Muscle of back (tissue), 11 donors: ENCODE measurements around the gene ZNRF3. TPM values are rescaled to one million over a fixed set of nuclear protein-coding genes. Genes with fewer than 3 reads are reported as not detected.

ENCODE experiments used
- DNase-seq, 3 donors: peaks; one replicate each; pipeline versions ENCODE4 v3.0.0 to v3.0.0-alpha.2; 2013
- polyA plus RNA-seq, 10 donors: library from polyadenylated mRNA; unstranded; fragments of 120-200 nt; gene quantifications; one replicate each; pipeline ENCODE4 v1.2.1, GENCODE V29; 2013; ENCODE audit not compliant: insufficient read length in 10 of 10

The ZNRF3 gene
- polyA plus RNA-seq, 10 donors = 7.6 to 11.3 (median 9.0) TPM

DNA sequence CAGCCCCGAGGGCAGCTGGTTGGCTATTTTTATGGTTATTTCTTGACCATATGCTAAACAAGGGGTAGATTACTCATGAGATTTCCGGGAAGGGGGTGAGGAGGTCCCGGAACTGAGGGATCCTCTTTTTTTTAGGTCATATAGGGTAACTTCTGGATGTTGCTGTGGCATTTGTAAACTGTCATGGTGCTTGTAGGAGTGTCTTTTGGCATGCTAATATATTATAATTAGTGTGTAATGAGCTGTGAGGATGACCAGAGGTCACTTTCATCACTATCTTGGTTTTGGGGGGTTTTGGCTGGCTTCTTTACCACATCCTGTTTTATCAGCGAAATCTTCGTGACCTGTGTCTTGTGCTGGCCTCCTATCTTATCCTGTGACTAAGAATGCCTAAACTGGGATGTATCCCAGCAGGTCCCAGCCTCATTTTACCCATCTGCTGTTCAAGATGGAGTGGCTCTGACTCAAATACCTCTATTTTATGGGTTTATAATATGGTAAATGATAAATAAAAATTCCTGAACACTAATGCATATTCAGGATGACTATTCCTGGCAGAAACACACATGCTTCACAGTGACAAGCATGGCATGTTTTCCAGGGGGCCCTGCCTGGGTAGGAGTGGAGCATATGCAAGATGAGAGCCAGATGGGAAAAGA, 200.7 kb downstream of the ZNRF3 start:
- no peak for DNase-seq

DNA sequence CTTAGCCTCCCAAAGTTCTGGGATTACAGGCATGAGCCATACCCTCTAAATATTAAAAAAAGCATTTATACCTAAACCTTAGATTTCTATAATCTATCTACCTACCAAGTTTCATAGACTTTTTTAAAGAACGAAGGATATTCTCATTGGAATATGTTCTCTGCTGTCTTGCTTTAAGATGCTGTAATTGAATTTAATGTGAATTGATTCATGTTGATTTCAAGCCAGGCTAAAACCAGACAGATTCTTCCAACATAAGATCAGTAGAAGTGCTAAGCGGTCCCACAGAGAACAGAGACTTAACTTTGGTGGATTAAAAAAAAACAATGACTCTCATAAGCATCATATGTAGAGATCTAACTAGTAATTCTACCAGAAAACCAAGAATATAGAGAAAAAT, 203.6 kb downstream of the ZNRF3 start:
- DNase-seq = no peak

DNA sequence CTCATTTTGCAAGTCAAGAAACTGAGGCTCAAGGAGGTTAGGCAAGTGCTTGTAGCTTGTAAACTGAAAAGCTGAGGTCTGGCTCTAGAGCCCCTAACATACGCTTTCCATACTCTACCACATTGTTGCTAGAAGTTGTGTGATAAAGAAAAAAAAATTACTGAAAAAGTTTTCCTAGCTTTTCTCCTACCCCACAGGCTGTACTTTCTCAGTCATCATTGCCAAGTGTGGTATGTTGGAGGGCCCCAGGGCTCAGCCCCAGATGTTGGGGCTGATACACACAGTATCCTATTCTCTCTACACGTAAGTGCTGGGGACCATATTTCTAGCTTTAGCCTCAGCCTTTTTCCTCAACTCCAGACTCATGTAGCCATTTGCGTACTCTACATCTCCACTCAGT, 205.4 kb downstream of the ZNRF3 start:
- no peak for DNase-seq

DNA sequence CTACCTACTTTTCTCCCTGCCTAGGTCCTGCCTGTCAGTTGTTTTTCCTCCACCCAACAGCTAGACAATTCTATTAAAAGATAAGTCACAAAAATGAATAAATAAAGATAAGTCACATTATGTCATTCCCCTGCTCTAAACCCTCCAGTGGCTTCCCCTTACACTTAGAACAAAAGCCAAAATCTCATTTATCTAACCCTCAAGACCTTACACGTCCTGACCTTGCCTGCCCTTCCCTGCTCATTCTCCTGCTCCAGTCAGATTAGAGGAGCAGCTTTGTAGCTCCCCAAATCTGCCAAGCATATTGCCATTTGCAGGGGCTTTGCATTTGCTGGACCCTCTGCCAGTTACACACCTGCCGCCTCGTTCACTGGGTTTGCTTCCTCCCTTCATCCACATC, 206.1 kb downstream of the ZNRF3 start:
- no peak for DNase-seq

DNA sequence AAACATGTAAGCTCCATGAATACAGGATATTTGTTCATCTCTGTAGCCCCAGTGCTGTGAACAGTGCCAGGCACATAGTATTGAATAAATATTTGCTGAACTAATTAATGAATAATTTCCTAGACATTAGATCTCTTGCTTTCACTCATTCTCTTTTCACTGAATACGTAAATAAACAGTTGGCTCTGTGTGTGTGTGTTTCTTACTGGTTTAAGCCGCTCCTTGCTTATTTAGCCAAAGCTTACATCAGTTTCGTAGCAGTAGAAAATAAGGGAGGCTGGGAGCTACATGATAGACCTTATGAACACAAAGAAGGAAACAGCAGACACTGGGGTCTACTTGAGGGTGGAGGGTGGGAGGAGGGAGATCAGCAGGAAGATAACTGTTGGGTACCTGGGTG, 206.7 kb downstream of the ZNRF3 start:
- no peak for DNase-seq

DNA sequence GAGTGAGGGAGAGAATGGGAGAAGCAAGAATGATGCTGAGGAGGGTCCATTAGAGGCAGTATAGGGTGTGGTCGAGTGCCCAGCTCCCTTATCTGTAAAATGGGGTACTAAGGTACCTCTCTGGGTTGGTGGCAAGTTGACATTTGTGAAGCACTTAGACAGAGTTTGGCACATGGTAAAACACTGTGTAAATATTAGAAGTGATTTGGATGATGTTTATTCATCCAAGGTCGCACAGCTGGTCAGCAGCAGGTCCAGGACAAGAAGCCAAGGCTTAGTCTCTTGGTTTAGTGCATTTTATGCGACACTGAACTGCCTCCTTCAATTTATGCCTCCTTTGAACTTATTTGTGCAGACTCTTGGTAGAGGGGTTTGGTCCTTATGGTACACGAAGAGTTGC, 208.9 kb downstream of the ZNRF3 start:
- DNase-seq = no peak

DNA sequence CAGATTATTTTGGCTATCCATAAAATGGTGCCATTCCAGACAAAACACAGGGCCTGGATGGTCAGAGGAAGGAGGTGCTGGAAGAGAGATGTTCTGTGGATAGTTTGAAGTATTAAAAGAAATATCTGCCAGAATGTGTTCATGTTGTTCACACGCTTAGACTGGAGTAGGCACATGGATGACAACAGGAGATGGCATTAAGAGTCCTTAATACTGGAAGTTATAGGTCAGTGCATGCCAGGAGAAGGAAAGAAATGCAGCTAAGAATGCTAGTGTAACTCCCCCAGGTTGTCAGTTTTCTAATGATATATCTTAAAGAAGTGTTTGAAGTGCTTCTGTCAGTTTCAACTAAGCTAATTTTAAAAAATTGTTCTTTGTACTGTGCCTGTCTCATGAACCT, 209.7 kb downstream of the ZNRF3 start:
- no peak for DNase-seq

DNA sequence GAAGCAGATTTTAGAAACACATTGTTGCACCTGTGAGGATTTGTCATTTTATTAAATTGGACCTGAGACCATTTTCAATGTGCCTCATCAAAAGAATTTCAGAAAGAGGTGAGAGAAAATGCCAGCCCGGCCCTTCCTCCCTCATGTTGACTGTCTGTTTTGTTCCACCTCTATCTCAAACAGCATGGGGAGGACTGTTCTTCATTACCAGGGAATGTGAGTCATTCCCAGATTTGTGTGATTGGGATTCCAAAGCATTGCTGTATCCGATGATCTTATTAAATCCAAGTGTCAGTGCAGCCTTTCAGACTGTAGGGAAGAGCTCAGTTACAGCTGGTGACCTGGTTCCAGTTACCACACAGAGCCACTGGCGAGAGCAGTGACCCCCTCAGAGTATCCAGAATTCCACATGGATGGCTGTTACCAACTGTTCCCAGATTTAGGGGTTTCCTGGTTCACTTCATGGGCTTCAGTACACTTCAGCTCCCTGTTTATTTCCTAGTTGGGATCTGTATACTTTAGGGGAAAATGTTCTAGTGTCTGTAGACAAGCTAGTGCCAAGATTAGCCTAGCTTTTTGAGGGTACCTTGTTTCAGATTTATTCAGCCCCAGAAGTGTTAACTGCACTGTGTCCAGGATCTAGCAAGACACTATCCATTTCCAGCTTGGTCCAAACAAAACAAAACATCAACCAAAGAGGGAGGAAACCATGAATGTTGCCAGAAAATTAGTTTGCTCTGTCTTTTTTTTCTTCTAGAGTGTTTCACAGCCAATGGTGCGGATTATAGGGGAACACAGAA, 210.3 kb downstream of the ZNRF3 start:
- peak; percentile 63 to 80 (median 78) for DNase-seq

DNA sequence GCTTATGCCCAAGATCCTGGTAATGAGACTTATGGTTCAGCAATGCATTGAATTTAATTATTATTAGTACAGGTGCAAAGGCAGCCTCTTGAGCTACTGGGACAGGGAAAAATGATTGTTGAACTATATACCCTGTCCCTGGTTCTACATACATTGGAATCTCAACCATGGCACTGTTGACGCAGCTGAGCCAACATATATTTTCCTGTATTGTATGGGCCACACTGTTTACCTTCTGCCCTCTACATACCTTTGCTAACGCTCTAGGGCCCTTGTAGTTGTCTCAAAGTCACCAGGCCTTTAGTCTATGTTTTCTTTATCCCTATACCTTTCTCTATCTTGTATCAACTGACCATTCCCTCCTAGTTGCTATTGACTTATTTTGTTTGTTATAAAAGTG, 212.1 kb downstream of the ZNRF3 start:
- no peak for DNase-seq

DNA sequence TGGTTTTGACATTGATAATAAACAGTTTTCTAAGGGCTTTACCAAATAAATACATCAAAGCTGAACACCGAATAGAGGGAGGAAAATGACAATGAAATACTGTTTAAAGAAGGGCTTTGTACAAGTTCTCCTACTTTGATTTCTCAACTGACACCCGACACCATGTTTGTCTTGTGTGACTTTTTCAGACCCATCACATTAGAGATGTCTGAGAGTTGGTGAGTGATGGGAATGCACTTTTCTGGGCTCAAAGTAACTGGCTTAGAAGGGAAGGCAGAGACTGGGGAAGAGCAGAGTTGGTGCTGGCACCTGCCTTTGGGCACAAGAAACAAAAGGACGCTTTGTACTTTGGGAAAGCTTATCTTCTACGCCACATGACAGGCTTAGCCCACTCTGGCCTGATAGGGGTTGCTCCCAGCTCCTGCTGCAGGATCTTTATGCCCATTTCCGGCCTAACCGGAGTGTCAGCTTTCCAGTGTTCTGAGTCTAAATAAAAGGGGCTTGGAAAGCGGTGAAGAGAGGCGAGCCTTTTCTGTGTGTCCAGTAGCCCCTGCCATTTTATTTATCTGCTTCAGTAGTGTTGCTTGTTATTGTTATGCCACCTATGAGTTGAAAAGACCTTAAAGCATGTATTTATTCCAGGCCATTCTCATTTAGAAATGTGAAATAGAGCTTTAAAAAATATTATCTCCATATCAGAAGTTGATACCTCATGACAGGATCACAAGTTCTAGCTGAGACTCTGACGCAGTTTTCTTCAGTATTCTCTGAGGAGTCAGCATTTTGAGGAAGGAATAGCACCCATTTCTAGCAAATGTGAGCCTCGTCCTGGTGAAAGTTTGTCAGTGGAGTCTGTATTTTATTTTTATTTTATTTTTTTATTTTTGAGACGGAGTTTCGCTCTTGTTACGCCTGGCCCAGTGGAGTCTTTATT, 213.6 kb downstream of the ZNRF3 start:
- no peak for DNase-seq

DNA sequence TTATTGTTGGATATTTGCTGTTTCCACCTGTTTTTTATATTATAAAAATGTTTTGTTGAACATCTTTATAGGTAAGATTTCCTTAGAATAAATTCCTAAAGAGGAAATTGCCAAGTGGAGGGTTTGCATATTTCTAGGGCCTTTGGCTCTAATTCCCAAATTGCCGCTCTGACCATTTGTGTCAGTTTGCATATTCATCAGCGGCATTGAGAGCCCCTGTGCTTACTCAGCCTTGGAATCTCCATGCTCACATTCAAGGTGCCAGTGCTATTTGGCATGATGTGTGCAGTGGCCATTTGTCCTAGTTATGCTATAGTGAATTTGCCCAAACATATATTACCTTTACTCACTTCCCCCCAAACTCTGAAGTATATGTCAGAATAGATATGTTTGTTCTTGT, 214.9 kb downstream of the ZNRF3 start:
- DNase-seq = no peak

DNA sequence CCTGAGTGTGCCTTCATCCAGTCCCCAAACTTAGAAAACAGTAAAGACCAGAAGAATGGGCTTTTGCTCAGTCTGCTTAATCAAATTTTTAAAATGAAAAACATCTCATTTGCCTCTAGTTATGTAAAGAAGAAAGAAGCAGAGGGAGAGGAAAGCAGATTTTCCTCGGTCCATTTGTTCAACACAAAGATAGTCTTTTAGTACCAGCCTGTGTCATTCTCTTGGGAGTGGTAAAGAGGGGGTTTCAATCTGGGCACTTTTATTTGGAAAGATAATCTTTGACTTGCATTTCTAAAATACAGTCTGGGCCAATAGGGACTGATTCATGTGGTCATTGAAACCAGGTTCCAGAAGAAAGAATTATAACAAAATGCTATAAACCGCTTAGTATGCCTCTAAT, 218.9 kb downstream of the ZNRF3 start:
- no peak for DNase-seq

DNA sequence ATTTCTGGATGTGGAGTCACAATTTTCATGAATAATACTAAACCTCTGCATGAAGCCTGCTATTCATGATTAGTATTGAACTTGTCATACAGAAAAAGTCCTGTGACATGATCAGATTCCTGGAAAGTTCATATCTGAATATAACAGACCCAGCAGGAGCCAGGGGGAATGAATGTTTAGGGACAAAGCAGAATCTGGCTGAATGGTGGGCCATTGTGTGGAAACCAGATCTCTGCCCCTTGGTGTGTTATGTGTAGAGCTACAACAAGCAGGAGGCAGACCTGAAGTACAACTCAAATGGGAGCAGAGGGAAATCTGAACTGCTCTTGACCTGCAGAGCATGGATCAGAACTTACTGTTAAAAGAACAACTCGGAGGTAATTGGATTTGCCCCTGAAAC, 219.7 kb downstream of the ZNRF3 start:
- DNase-seq = no peak

DNA sequence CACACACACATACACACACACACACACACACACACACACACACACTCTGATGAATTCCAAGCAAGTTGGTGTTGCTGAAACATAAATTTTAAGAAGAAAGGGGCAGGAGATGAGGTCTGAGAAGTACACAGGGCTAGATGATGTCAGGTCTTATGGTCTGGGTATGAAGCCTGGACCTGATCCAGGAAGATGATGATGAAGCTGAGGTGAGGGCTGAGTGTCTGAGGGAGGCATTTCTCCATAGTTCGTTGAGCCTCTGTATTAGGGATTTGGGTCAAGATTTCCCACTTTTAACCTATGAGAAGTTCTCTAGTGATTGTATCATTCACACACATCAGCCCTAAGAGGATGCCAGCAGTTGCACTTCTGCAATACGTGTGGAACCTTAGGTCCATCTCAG, 222.1 kb downstream of the ZNRF3 start:
- no peak for DNase-seq

DNA sequence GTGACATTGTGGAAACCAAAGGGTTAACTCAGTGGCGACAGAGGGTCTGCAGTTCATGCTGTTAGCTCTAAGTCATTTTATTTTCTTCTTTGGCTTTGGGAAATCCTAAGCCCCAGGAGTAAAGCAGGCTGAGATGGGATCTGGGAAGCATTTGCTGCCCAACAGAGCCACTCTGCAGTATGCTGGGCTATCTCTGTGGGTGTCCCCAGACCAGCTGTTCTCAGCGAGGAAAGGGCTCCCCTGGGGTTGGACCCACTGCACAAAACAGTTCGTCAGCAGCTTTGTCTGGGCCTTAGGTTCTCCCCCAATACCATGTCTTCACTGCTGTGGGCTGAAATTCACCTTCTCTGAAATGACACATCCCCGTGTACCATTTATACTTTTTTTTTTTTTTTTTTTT, 223.5 kb downstream of the ZNRF3 start:
- DNase-seq = no peak

Other genes with a start within 250 kb of the ZNRF3 start
- 10 to 100 TPM; 21.0 to 29.9 (median 24.9) TPM for gene TTC28, start 203.7 kb upstream of the ZNRF3 start, polyA plus RNA-seq
- 10 to 100 TPM in 2 of 10 donors, 1 to 10 TPM in 8; 5.0 to 13.2 (median 8.5) TPM for gene CHEK2, start 141.8 kb upstream of the ZNRF3 start, polyA plus RNA-seq
- 10 to 100 TPM; 16.1 to 23.0 (median 19.0) TPM for gene HSCB, start 141.5 kb upstream of the ZNRF3 start, polyA plus RNA-seq
- gene CCDC117, start 110.9 kb upstream of the ZNRF3 start, polyA plus RNA-seq = 10 to 100 TPM; 20.8 to 29.8 (median 24.1) TPM
- gene XBP1, start 83.0 kb upstream of the ZNRF3 start, polyA plus RNA-seq = 10 to 100 TPM; 63.5 to 90.1 (median 73.3) TPM
- gene C22orf31, start 178.3 kb downstream of the ZNRF3 start, polyA plus RNA-seq = 1 to 10 TPM; 1.1 to 2.4 (median 1.6) TPM
- 10 to 100 TPM; 59.9 to 97.7 (median 82.0) TPM for gene KREMEN1, start 189.5 kb downstream of the ZNRF3 start, polyA plus RNA-seq